ENCODE results near the gene ACAP2. TPM values are rescaled to one million over a fixed set of nuclear protein-coding genes. Genes with fewer than 3 reads are reported as not detected.
"Not testable (repeated sequence)": the region's sequence is repeated elsewhere in the genome, so short reads cannot be mapped to it uniquely, and the experiment has no call there.

The ACAP2 gene
- polyA plus RNA-seq, 4 donors, result 26.6 to 41.1 (median 33.5) TPM

- no peak for DNase-seq (ENCODE audit: low read depth in 4 of 4, low spot score in 2 of 4)
These were observed 47.5 kb downstream of the ACAP2 start for GRCh38 chr3:195395208-195395816.

GRCh38 chr3:195394700-195395099, 48.1 kb downstream of the ACAP2 start:
- no peak for DNase-seq (ENCODE audit: low read depth in 4 of 4, low spot score in 2 of 4)

GRCh38 chr3:195394024-195394423, 48.8 kb downstream of the ACAP2 start:
- DNase-seq (ENCODE audit: low read depth in 4 of 4, low spot score in 2 of 4), result no peak

- DNase-seq (ENCODE audit: low read depth in 4 of 4, low spot score in 2 of 4), result peak in 1 of 4 donors; percentile 7
These were observed 54.4 kb downstream of the ACAP2 start for GRCh38 chr3:195388380-195388779.

GRCh38 chr3:195386739-195387138, 56.1 kb downstream of the ACAP2 start:
- no peak for DNase-seq (ENCODE audit: low read depth in 4 of 4, low spot score in 2 of 4)

- DNase-seq (ENCODE audit: low read depth in 4 of 4, low spot score in 2 of 4), result peak in 1 of 4 donors; percentile 6
These were observed 57.3 kb downstream of the ACAP2 start for GRCh38 chr3:195385526-195385925.

GRCh38 chr3:195384952-195385351, 57.9 kb downstream of the ACAP2 start:
- no peak for DNase-seq (ENCODE audit: low read depth in 4 of 4, low spot score in 2 of 4)

GRCh38 chr3:195372220-195372619, 70.6 kb downstream of the ACAP2 start:
- DNase-seq (ENCODE audit: low read depth in 4 of 4, low spot score in 2 of 4), result no peak

GRCh38 chr3:195366200-195366925, 76.5 kb downstream of the ACAP2 start:
- DNase-seq (ENCODE audit: low read depth in 4 of 4, low spot score in 2 of 4), result no peak

GRCh38 chr3:195365371-195365770, 77.4 kb downstream of the ACAP2 start:
- no peak for DNase-seq (ENCODE audit: low read depth in 4 of 4, low spot score in 2 of 4)

- not testable (repeated sequence) for DNase-seq (ENCODE audit: low read depth in 4 of 4, low spot score in 2 of 4)
These were observed 85.0 kb downstream of the ACAP2 start for GRCh38 chr3:195357797-195358196.

GRCh38 chr3:195356151-195357086, 86.4 kb downstream of the ACAP2 start:
- no peak for DNase-seq (ENCODE audit: low read depth in 4 of 4, low spot score in 2 of 4)

- DNase-seq (ENCODE audit: low read depth in 4 of 4, low spot score in 2 of 4), result not testable (repeated sequence)
These were observed 88.8 kb downstream of the ACAP2 start for GRCh38 chr3:195354009-195354408.

- DNase-seq (ENCODE audit: low read depth in 4 of 4, low spot score in 2 of 4), result no peak
These were observed 89.8 kb downstream of the ACAP2 start for GRCh38 chr3:195352895-195353488.

- DNase-seq (ENCODE audit: low read depth in 4 of 4, low spot score in 2 of 4), result no peak
These were observed 94.2 kb downstream of the ACAP2 start for GRCh38 chr3:195348426-195349115.

GRCh38 chr3:195337747-195338146, 105.1 kb downstream of the ACAP2 start:
- no peak for DNase-seq (ENCODE audit: low read depth in 4 of 4, low spot score in 2 of 4)

- DNase-seq (ENCODE audit: low read depth in 4 of 4, low spot score in 2 of 4), result no peak
These were observed 107.9 kb downstream of the ACAP2 start for GRCh38 chr3:195334967-195335366.

GRCh38 chr3:195319060-195319459, 123.8 kb downstream of the ACAP2 start:
- DNase-seq (ENCODE audit: low read depth in 4 of 4, low spot score in 2 of 4), result no peak

GRCh38 chr3:195312714-195313113, 130.1 kb downstream of the ACAP2 start:
- no peak for DNase-seq (ENCODE audit: low read depth in 4 of 4, low spot score in 2 of 4)

GRCh38 chr3:195307711-195308110, 135.1 kb downstream of the ACAP2 start:
- no peak for DNase-seq (ENCODE audit: low read depth in 4 of 4, low spot score in 2 of 4)

Measured in left renal cortex interstitium (tissue), 4 donors.